Kidney capillary endothelial cell (primary cell): ENCODE results near the gene VCY1B.
"Not testable (repeated sequence)": the region's sequence is repeated elsewhere in the genome, so short reads cannot be mapped to it uniquely, and the experiment has no call there.

Experiments
- DNase-seq: peaks from one replicate; pipeline ENCODE4 v3.0.0-alpha.2; 2018; ENCODE audit warnings: low spot score

The VCY1B gene

DNA sequence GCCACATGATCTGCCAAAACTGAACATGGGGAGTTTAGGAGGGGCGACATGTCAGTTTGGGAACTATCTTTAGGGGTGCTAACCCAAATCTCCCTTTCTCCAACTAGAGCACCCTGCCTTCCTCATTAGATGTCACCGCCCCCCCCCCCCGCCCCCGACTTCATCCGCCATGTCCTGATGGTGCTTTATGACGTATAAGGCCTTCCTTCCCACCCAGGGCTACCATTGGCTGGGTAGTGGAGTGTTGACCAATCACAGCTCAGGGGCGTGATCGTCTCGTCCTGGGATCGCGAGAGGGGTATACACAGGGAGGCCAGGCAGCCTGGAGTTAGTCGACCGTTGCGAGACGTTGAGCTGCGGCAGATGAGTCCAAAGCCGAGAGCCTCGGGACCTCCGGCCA lies at the start of gene VCY1B:
Gene VCY1B, plus strand, starts transcription at position 301 of the 400 bp plus-strand sequence. Its CDS starts 63 bp downstream, at position 364.
- not testable (repeated sequence) for DNase-seq

DNA sequence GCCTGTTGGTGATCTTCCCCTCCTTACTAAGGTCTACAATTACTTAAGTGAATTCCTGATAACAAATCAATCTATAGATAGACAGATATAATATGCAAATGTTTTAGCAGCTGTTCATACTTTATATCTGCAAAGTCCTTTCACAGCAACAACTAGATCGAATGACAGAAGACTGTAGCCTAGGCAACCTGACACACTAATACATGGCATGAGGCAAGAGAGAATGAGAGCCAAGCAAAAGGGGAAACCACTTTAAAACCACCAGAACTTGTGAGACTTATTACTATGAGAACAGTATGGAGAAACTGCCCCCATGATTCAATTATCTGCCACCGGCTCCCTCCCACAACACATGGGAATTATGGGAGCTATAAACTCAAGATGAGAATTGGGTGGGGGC lies 44.1 kb upstream of the VCY1B start:
- DNase-seq, result not testable (repeated sequence)

DNA sequence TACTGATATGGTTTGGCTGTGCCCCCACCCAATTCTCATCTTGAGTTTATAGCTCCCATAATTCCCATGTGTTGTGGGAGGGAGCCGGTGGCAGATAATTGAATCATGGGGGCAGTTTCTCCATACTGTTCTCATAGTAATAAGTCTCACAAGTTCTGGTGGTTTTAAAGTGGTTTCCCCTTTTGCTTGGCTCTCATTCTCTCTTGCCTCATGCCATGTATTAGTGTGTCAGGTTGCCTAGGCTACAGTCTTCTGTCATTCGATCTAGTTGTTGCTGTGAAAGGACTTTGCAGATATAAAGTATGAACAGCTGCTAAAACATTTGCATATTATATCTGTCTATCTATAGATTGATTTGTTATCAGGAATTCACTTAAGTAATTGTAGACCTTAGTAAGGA lies 25.6 kb upstream of the VCY1B start:
- DNase-seq, result not testable (repeated sequence)

DNA sequence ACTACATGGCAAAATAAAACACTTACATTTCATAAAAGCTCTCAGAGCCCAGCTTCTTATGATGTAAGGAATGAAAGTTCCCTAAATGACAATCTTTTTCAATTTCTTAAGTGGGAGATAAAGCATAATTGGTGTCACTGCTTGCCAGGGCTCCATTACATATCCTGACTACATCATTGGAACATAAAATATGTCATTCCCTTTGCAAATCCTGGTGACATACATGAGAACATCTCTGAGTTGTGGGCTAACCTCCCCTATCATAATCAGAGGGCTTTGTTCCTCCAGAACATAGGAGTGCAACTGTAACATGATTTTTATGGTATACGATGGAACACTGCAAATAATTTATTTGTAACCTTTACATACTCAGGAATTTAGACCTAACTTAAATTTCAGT lies 29.9 kb downstream of the VCY1B start:
- DNase-seq, result no peak
